ENCODE data around the gene DPP6.

GRCh38 chr7:154256150-154256549 lies 204.0 kb downstream of the DPP6 start:
- TF ChIP-seq CTCF (IDR thresholded peaks at IDR 0.05) (no peak), POLR2A (IDR thresholded peaks at IDR 0.05) (no peak)

Data from heart left ventricle (tissue), 13 donors.